Smooth muscle cell (in vitro differentiated cells): ENCODE measurements around the gene PGA4. TPM values are rescaled to one million over a fixed set of nuclear protein-coding genes. Genes with fewer than 3 reads are reported as not detected.
A peak's percentile ranks its signal among the peaks of the same experiment; 100 is the strongest.

Source experiments
- DNase-seq: peaks from one replicate; lab custom pipeline; 2025; ENCODE audit not compliant: unreplicated experiment; lab: John Stamatoyannopoulos, UW
- H2AFZ ChIP-seq: fragments of 200-600 bp; sonication (generic); 2 replicates; pipeline ENCODE4 v1.6.0; 2016; ENCODE audit warnings: antibody characterized with exemption, low read depth, mild to moderate bottlenecking
- H3F3A ChIP-seq: fragments of 200-600 bp; sonication (generic); 2 replicates; pipeline ENCODE4 v1.6.0; 2017; ENCODE audit warnings: antibody characterized with exemption, low read depth
- H3K27ac ChIP-seq: fragments of 200-600 bp; sonication (generic); 2 replicates; pipeline ENCODE4 v1.5.1; 2016; ENCODE audit warnings: low read depth, mild to moderate bottlenecking
- H3K27me3 ChIP-seq: fragments of 200-600 bp; sonication (generic); 2 replicates; pipeline ENCODE4 v1.6.1; 2016; ENCODE audit warnings: low read depth, mild to moderate bottlenecking
- H3K36me3 ChIP-seq: fragments of 200-600 bp; sonication (generic); 2 replicates; pipeline ENCODE4 v1.5.1; 2016; ENCODE audit warnings: low read depth
- H3K4me1 ChIP-seq: fragments of 200-600 bp; sonication (generic); 2 replicates; pipeline ENCODE4 v1.5.1; 2016; ENCODE audit warnings: low read depth
- H3K4me2 ChIP-seq: fragments of 200-600 bp; sonication (generic); 2 replicates; pipeline ENCODE4 v1.6.0; 2016; ENCODE audit warnings: mild to moderate bottlenecking
- H3K4me3 ChIP-seq: fragments of 200-600 bp; sonication (generic); 2 replicates; pipeline ENCODE4 v1.5.1; 2016; ENCODE audit warnings: mild to moderate bottlenecking
- H3K79me2 ChIP-seq: fragments of 200-600 bp; sonication (generic); 2 replicates; pipeline ENCODE4 v1.6.0; 2016; ENCODE audit warnings: low read depth, mild to moderate bottlenecking
- H3K9ac ChIP-seq: fragments of 200-600 bp; sonication (generic); 2 replicates; pipeline ENCODE4 v1.6.0; 2016; ENCODE audit warnings: low read depth
- H3K9me3 ChIP-seq: fragments of 200-600 bp; sonication (generic); replicated peaks from 2 replicates; pipeline ENCODE4 v1.5.1; 2016; ENCODE audit warnings: low read depth
- H4K20me1 ChIP-seq: fragments of 200-600 bp; sonication (generic); 2 replicates; pipeline ENCODE4 v1.6.0; 2016; ENCODE audit warnings: low read depth
- CTCF ChIP-seq: fragments of 200-600 bp; sonication (generic); IDR thresholded peaks from 2 replicates; pipeline ENCODE4 v1.5.1; 2017; ENCODE audit warnings: borderline replicate concordance, mild to moderate bottlenecking, antibody characterized with exemption; ENCODE audit not compliant: insufficient read depth, poor library complexity, severe bottlenecking
- WGBS: methylation state at CpG from one replicate; pipeline ENCODE4 v1.1.7; 2016; ENCODE audit warnings: low lambda C conversion rate; 5-methylcytosine and 5-hydroxymethylcytosine counted together
- polyA plus RNA-seq: library from polyadenylated mRNA; unstranded; fragments of >200 nt; fragmentation: Nextera tagmentation; extraction: Ambion mirVana; gene quantifications from 2 replicates; pipeline ENCODE4 v1.2.1, GENCODE V29; 2016
- total RNA-seq: library from RNA; depleted of rRNA; stranded (reverse); fragments of >200 nt; gene quantifications from 2 replicates; pipeline ENCODE4 v1.2.3, GENCODE V29; 2014

Gene PGA4
- total and polyA plus RNA-seq, 2 experiments from 2014 or later, result not detected

- no peak overlapping the region for H3K4me3 ChIP-seq
- no peaks in the 10 kb centered on the region for H3K9me3 ChIP-seq
- H3K9ac ChIP-seq, result no peak overlapping the region
- WGBS, result 95% methylated on average over 4 of the region's 4 CpGs
- no peaks in the 10 kb centered on the region for H3K4me1 ChIP-seq
- no peak for DNase-seq
- no peak for TF ChIP-seq CTCF
- no peak overlapping the region for H2AFZ ChIP-seq
- H3K27ac ChIP-seq, result no peak overlapping the region
- no peaks in the 10 kb centered on the region for H3K36me3 ChIP-seq
- H3F3A ChIP-seq, result no peaks in the 10 kb centered on the region
- H3K4me2 ChIP-seq, result no peak overlapping the region
- H3K79me2 ChIP-seq, result no peaks in the 10 kb centered on the region
- H3K27me3 ChIP-seq, result no peaks in the 10 kb centered on the region
- H4K20me1 ChIP-seq, result no peaks in the 10 kb centered on the region
Observed at GRCh38 chr11:61181489-61181888, 40.7 kb upstream of the PGA4 start.

- Histone ChIP-seq H3K36me3 (no peaks in the 10 kb centered on the region), H3K27ac (no peak overlapping the region), H3K27me3 (no peaks in the 10 kb centered on the region), H4K20me1 (no peaks in the 10 kb centered on the region), H3K9me3 (no peaks in the 10 kb centered on the region), H3K4me1 (no peaks in the 10 kb centered on the region), H3K79me2 (no peaks in the 10 kb centered on the region), H3F3A (no peaks in the 10 kb centered on the region), H3K4me3 (no peak overlapping the region), H2AFZ (no peak overlapping the region), H3K4me2 (no peak overlapping the region), H3K9ac (no peak overlapping the region)
- DNase-seq, result no peak
- TF ChIP-seq CTCF, result peak; percentile 17
- WGBS, result 62% methylated on average over 4 of the region's 4 CpGs
Observed at GRCh38 chr11:61183645-61184044, 38.5 kb upstream of the PGA4 start.

GRCh38 chr11:61186504-61186903 is 35.6 kb upstream of the PGA4 start:
- no peak for DNase-seq
- WGBS, result 89% methylated on average over 8 of the region's 8 CpGs
- Histone ChIP-seq H3K27ac (no peak overlapping the region), H3K4me3 (no peak overlapping the region), H3K9me3 (no peaks in the 10 kb centered on the region), H3K4me2 (no peak overlapping the region), H3K27me3 (no peaks in the 10 kb centered on the region), H3K79me2 (no peaks in the 10 kb centered on the region), H3K4me1 (no peaks in the 10 kb centered on the region), H3F3A (no peaks in the 10 kb centered on the region), H3K36me3 (no peaks in the 10 kb centered on the region), H2AFZ (no peak overlapping the region), H3K9ac (no peak overlapping the region), H4K20me1 (no peaks in the 10 kb centered on the region)
- no peak for TF ChIP-seq CTCF

GRCh38 chr11:61187505-61188130 is 34.5 kb upstream of the PGA4 start:
- TF ChIP-seq CTCF, result peak; percentile 95
- Histone ChIP-seq H3K27me3 (no peaks in the 10 kb centered on the region), H3K27ac (no peak overlapping the region), H3F3A (no peaks in the 10 kb centered on the region), H3K4me3 (no peak overlapping the region), H2AFZ (no peak overlapping the region), H3K79me2 (no peaks in the 10 kb centered on the region), H3K4me1 (no peaks in the 10 kb centered on the region), H3K4me2 (no peak overlapping the region), H4K20me1 (no peaks in the 10 kb centered on the region), H3K9ac (no peak overlapping the region), H3K36me3 (no peaks in the 10 kb centered on the region), H3K9me3 (no peaks in the 10 kb centered on the region)
- DNase-seq, result peak; percentile 32
- 42% methylated on average over 11 of the region's 11 CpGs for WGBS
